Stimulated activated CD4-positive, alpha-beta T cell treated with anti-CD3 and anti-CD28 coated beads, Interleukin-2, amount 100 ng/mL, for 24 hours (primary cell): ENCODE measurements around the gene PSMB9.
"Not testable (repeated sequence)": the region's sequence is repeated elsewhere in the genome, so short reads cannot be mapped to it uniquely, and the experiment has no call there.

Source experiments
- DNase-seq, 2 donors: peaks; one replicate each; pipeline ENCODE4 v3.0.0-alpha.2; 2020

PSMB9 gene

DNA sequence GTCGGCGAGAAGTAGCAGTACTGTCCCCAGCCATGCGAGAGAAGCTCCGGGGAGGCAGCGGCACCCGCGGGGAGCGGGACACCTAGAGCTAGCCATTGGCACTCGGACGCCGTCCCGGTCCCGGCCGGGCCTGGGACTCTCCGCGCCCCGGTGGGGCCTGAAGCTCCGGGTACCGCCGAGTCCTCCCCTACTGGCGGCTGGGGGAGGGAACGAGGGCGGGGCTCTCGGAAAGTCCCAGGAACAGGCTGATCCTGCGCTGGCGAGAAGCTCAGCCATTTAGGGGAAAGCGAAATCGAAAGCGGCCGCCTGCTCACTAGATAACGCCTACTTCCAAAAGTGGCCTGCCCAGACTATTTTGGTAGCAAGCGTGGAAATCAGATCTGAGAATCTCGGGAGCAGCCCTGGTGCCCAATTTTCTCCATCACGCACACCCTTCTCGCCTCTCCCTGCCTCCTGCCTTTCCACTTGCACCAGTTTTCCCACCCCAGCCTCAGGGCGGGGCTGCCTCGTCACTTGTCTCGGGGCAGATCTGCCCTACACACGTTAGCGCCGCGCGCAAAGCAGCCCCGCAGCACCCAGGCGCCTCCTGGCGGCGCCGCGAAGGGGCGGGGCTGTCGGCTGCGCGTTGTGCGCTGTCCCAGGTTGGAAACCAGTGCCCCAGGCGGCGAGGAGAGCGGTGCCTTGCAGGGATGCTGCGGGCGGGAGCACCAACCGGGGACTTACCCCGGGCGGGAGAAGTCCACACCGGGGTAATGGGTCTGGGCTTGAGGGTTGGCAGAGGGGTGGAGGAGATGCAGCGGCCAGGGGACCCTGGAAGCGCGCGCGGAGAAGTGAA, at the start of gene PSMB9, which contains the start of gene TAP1:
Gene PSMB9, plus strand, starts transcription at position 652 of the 835 bp plus-strand sequence. Its CDS starts 38 bp downstream, at position 690.
Gene TAP1, minus strand, starts transcription at position 164 of the 835 bp plus-strand sequence. Its CDS starts 68 bp downstream, at position 96.
- DNase-seq: peak; percentile 96

DNA sequence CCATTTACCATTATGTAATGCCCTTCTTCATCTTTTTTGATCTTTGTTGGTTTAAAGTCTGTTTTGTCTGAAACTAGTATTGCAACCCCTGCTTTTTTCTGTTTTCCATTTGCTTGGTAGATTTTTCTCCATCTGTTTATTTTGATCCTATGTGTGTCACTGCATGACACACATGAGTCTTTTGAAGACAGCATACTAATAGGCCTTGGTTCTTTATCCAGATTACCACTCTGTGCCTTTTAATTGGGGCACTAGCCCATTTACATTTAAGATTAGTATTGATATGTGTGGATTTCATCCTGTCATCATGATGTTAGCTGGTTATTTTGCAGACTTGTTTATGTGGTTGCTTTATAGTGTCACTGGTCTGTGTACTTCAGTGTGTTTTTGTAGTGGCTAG, 48.6 kb upstream of the PSMB9 start:
- not testable (repeated sequence) for DNase-seq

DNA sequence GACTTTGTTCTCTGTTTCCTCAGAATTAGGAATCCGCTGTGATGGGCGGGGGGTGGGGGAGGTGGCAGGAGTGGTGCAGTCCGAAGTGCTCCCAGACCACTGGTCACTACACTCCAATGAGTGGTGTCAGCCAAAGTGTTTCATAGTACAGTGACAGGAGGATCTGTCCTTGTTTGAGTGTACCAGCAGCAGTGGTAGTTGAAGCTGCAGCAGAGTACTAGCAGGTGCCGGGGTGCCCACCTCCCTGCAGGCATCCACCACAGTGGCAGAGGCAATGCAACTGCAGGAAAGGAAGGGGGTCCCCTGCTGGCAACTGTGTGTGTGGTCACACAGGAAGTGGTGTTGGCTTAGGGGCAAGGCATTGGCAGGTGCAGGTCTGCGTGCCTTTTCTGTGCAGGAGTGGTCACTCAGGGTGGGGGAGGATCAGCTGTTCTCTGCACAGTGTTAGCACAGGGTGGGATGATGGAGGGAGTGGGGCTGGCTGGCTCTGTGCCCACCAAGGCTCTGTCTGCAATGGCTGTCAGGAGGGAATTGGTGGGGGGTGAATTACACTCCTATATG, 46.9 kb upstream of the PSMB9 start:
- DNase-seq: no peak

DNA sequence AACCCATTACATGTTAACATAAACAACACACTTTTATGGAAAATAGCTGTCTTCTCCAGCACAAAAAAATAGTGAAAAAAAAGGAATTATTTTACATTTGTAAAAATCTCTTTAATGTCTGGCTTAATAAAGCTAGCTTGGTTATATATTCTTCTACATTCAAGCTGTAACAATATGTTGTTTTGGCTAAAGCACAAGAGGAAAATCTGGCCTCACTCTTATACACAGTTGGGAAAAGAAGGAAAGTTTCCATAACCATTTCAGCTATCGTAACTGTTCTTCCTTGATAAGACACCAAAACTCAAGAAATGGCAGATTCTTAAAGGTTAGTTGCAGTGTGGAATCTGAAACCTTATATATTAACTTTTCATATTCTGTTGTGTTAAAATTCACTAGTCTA, 44.8 kb upstream of the PSMB9 start:
- no peak for DNase-seq

DNA sequence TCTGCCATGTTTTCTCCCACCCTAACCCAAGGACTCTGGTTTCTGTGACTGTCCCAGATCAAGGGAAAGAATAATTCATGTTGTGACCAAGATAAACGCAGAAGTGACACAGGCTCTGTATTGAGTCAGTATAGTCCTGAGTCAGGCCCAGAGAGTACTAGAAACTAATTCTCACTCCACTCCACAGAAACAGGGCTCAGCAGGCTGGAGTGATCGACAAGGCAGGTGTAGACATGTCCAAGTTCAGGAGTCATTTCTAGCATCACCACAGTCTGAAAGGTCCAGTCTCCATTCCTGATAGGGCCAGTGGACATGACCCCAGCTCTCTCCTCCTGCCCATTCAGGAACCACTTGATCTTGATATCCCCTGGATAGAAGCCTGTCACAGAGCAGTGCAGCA, 39.8 kb upstream of the PSMB9 start:
- DNase-seq: no peak

DNA sequence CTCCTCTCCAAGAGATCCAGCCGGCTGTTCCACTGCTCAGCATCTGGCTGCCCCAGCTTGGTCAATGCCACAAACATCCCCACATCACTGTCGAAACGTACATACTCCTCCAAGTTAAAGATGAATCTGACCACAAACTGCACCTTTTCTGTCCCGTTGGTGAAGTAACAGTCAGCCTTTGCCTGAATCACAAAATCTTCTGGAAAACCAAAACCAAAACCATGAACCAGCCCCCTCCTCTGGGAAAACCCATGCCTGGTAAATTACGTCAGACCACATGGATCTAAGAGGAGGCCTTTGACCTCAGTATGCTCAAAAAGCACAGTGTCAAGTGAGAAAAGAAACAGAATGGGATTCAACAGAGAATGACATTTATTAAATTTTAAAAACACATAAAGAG, 38.9 kb upstream of the PSMB9 start:
- DNase-seq: no peak

DNA sequence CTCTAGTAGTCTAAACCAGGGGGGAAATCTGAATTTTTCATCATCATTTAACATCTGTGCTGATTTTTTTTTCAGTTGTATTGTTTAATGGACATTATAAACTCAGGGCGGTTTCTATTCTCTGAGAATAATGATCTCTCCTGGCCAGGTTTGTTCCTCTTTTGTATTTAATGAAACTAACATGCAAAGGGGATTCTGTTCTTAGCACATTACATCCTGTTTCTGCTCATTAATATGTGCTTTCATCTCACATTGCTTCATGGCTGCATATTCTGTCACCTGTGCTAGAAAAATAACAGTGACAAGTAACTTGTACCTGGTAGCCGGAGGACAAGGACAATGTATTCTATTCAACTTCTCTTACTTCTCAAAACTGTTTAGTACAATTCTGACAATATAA, 38.0 kb upstream of the PSMB9 start:
- DNase-seq: no peak

DNA sequence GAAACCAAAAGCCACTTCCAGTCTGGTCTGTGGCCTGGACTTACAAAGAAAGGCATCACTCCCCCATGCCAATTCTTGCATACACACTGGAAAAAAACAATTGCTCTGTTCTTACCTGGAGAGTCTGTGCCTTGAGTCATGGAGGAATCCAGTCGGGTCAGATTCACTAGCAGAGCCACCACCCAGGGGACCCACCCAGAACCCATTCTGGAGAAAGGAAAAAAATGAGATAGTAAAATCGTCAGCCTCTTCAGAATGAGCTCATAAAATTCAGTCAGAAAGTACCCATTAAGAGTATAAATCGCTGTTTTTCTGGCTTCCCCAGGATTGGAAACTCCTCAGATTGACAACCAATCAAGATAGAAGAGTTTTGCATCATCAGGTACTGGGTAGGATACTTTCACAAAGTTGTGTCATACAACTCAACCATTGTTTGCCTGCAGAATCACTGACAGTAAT, 37.2 kb upstream of the PSMB9 start, which contains the start of gene HLA-DOB:
Gene HLA-DOB, minus strand, starts transcription at position 257 of the 459 bp plus-strand sequence. Its CDS starts 51 bp downstream, at position 206.
- no peak for DNase-seq

DNA sequence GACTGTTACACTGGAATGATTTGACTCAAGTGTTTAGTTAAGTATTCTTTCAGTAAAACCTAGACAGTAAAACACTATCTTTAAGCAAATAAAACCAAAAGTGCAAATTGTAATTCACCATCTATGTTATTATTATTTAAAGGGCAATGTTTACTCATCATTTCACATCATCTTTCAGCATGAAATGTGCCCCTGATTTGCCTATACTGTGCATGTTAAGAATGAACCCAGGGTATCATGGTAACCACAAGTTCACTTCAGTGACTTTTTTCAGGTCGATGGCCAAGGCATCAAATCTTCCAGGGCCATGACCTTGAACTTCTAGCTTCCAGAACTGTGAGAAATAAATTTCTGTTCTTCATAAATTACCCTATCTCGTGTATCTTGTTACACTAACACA, 35.1 kb upstream of the PSMB9 start:
- no peak for DNase-seq

DNA sequence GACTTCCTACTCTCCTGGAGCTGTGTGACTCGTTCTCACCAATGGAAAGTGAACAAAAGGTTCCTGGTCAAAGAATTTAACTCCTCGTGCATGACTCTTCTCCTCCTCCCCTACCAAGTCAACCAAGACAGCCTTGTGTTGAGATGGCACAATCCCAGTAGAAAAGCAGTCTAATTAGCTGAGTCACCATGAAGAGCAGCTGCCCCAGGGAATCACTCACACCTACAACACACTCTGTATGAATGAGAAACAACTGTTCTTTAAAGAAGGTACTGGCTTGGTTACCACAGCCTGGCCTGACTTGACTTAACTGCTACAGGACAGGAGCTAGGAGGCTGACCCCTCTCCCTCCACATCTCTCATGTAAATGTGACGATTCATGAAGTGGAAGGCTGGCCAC, 34.3 kb upstream of the PSMB9 start:
- no peak for DNase-seq

DNA sequence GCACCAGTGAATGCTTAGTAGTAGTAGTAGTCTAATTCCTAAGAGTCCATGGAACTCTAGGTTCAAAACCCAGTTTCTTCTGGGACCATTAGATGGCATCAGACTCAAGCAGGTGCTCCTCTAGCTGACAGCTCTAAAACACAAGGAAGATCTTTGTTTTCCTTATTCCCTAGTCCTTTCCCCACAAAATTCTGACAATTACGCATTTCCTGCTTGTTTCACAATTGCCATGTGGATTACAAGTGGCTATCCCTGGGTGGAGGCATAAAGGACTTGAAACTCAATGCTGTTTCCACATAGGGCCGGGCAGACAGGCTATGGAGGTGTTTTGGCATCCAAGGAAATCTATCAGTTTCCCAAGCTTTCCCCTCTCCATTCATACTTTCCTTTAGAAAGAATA, 28.0 kb upstream of the PSMB9 start:
- no peak for DNase-seq

DNA sequence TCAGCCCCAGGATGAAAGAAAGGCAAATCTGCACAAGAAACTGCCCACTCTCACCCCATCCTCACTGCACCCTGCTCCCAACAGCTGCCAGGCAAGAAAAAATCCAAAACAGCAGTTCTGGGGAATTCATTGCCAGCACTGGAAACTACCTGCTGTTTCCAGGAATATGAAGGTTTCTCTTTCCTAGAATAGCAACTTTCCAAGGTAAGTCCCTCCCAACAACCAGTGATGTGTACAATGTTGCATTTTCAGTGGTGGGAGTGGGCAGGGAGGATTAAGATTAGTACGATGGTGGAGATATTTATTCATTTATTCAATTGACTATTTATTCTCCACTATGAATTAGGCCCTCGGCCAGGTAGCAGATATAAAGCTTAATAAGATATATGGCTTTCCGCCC, 27.0 kb upstream of the PSMB9 start:
- DNase-seq: no peak

DNA sequence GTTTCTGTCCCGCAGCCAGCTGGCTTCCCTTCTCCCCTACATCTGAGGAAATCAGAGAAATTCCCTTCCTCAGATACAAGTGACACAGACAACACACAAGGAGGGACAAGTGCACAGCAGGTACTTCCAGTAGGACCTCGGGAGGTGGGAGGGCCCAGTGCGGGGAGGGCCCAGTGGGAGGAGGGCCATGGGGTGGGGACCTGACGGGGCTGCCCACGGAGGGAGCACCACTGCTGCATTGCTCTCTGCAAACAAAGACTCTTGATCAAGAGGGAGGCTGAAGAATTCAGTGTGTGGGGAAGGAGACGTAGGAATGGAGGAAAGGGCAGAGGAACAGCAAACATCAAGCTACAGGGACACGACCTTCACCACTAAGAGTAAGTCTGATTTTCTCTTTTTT, 24.5 kb upstream of the PSMB9 start:
- DNase-seq: no peak

DNA sequence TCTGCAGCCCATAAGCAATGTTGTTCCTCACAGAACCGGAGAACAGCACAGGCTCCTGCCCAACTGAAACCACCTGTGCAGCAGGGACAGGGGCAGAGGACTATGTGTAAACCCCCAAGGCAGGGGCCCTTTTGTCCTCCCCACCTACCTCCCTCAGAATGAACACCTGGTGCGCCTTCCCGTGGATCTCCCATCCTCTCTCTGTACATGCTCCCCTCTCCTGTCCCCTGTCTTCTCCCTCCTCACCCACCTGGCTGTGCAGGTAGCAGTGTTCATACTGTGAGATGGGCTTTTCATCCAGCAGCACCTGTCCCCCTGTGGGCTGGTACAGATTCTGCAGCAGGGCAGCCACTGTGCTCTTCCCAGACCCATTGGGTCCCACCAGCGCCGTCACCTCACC, 24.0 kb upstream of the PSMB9 start:
- DNase-seq: no peak

DNA sequence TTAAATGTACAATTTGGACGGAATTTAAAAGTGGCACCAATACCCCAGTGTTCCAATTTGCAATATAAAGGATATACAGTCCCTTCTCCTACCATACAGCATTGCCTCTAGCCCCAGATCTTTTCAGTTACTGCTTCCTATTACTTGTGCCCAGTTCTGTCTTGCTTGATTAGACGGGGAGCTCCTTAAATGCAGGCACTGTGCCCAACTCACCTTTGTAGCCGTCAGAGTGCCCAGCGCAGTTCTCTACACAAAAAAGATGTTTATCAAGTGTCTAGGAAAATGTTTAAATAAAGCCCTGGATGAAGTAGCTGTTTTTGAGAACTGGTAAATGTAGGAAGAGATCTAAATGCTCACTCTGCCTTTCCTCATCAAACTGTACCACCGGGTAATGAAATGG, 23.1 kb upstream of the PSMB9 start:
- DNase-seq: no peak

DNA sequence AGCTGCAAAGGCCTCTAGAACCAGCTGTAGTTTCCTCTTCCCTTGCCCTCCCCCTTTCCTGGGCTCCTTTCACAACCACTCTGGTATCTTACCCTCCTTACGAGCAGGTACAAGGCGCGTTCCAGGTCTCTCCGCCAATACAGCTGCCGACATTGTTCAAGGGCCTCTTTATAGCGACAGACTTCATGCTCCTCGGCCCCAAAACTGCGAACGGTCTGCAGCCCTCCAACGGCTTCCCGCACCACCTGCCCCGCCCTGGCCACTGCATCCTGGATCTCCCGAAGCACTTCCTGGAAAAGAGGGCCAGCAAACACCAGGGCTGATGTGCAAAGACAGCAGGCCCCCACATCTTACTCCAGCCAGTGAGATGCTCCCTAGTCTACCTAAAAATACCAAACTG, 21.5 kb upstream of the PSMB9 start:
- no peak for DNase-seq

DNA sequence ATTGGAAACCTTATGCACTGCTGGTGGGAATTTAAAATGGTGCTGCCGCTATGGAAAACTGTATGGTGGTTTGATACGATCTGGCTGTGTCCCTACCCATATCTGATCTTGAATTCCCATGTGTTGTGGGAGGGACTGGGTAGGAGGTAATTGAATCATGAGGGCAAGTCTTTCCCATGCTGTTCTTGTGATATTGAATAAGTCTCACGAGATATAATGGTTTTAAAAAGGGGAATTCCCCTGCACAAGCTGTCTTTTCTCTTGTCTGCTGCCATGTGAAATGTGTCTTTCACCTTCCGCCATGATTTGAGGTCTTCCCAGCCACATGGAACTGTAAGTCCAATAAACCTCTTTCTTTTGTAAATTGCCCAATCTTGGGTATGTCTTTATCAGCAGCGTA, 20.3 kb upstream of the PSMB9 start:
- DNase-seq: no peak

DNA sequence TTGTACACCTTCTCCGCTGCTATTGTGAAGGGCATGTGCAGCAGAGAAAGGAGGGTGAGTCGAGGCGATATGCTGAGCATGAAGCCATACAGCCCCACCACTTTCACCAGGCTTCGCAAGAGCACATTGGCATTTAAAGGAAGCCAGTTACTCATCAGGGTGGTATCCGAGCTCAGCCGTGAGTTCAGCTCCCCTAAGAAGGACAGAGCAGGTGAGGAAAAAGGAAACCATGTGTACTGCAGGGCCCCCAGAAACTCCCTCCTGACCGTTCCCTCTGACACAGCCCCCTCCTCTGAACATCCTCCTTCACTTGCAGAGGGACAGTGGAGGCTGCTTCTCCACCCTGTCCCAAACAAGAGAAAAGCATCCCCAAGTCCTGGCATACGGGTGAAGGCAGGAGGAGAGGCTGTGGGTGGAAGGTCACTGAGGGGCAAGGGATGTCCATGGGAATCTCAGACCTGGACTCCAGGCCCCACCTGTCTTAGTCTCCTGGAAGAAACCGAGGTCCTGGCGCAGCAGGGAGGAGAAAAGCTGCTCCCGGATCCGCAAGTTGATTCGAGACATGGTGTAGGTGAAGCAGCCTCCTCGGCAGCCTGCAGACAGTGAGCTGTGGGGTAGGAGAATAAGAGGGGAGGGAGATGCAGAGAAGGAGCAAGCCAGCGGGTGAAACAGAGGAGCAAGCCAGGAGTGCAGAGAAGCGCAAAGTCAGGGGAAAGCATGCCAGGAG, 18.7 kb upstream of the PSMB9 start:
- no peak for DNase-seq

DNA sequence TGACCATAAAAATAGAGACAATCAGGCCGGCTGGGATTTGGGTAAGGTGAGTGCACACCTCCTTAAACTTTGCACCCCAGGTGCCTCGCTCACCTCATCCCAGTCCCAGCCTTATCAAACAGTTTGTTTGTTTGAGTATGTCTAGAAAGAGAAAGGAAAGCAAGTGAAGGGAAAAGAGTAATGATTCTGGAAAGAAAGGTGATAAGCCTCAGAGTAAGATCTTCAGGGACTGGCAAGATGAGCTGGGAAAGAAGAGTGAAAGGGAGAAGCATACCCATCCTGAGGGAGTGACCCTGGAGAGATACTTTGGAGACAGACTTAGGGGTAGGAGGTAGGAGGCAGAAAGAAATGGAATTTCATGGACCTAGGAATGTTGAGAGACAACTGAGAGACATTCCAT, 17.1 kb upstream of the PSMB9 start:
- DNase-seq: no peak

DNA sequence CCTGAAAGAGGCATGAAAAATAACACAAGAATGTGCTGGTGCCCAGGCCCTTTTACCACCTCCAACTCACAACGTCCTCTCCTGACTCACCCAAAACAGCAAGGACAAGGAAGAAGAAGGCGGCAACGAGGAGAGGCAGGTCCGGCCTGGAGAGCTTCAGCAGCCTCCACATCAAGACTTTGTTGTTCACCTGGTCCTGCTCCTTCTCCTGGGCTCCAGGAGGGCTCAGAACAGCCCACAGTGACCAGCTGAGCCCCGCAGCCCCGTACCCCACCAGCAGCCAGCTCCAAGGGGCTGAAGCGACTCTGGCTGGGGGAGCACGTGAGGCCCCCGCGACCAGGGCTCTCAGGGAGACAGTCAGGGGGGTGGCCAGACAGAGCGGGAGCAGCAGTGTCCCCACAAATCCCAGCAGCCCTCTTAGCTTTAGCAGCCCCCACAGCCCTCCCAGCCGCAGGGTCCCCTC, 16.3 kb upstream of the PSMB9 start:
- DNase-seq: no peak

DNA sequence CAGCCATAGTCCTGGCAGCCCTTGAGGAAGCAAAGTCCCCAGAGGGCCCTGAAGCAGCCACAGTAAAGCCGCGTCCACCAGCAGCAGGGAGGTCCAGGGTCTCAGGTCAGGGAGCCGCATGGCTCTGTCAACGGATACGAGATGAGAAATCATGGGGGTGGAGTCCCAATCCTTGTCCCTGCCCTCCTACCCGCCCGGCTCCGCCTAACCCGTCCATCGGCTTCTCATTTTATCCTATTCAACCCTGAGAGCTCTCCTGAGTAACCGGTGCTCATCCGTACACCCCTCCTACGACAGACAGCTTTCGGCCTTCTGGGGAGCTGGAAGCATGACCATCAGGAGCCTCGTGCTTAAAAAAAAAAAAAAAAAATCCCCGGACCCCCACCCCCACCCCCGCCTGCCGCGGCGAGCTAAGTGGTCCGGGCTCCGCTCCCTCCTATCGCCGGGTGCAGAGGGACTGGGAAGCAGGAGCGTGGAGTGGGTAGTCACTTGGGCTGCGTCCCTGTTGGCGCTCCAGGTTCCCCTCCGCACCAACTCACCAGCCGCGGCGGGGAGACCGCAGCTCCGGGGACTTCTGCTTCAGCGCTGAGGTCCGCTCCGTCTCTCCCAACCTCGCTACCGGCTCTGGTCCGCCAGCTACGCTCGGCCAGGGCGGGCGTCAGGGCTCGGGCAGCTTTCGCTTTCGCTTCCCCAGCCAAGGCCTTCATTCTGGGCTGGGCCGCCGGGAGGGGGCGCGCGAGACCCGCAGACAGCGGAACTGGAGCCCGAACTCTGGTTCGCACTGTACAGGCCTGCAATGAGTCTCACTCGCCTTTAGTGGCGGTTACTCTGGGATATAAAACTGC, 15.7 kb upstream of the PSMB9 start, which contains the start of gene TAP2:
Gene TAP2, minus strand, starts transcription at position 626 of the 845 bp plus-strand sequence. Its CDS starts 506 bp downstream, at position 120.
- DNase-seq: peak; percentile 99

DNA sequence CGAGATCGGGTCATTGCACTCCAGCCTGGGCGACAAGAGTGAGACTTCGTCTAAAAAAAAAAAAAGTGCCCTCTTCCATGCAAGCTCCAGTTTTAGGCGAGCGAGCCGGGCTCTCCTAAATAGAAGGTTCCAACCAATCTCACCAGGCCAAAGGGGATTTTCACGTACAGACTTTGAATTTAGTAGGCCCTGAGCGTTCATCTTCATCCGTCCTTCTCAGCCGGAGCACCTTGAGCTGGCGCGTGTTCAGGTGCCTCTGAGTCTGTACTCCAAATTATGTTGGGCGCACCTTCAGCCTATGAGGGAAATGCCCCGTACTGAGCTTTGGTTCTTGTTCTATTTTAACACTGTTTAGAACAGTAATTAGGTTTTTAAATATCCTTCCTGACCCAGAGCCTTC, 14.6 kb upstream of the PSMB9 start:
- DNase-seq: no peak
